ENCODE data around the gene DIP2A.

DNA sequence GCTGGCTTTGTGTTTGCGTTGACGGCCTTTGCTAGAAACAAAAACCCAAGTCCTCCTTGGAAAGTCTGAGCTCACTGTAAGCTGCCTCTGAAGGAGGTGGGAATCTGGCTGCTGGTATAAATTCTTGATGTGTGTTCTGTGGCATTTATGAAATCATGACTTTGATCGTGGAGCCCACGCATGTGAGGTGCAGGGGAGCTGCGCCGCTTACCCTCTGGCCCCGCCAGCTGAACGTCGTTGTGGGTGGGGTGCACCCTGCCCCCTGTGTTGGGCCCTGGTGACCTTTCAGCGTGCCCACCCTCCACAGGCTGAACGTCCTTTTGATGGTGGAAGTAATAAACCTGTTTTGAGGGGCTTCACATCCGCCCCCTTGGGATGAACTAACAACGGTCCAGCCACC lies 21.2 kb upstream of the DIP2A start:
- TF ChIP-seq POLR2A (IDR thresholded peaks at IDR 0.05; ENCODE audit: extremely low read depth, insufficient read length): no peak
- TF ChIP-seq, protein P1, sequence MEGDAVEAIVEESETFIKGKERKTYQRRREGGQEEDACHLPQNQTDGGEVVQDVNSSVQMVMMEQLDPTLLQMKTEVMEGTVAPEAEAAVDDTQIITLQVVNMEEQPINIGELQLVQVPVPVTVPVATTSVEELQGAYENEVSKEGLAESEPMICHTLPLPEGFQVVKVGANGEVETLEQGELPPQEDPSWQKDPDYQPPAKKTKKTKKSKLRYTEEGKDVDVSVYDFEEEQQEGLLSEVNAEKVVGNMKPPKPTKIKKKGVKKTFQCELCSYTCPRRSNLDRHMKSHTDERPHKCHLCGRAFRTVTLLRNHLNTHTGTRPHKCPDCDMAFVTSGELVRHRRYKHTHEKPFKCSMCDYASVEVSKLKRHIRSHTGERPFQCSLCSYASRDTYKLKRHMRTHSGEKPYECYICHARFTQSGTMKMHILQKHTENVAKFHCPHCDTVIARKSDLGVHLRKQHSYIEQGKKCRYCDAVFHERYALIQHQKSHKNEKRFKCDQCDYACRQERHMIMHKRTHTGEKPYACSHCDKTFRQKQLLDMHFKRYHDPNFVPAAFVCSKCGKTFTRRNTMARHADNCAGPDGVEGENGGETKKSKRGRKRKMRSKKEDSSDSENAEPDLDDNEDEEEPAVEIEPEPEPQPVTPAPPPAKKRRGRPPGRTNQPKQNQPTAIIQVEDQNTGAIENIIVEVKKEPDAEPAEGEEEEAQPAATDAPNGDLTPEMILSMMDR (IDR thresholded peaks at IDR 0.05; ENCODE audit: low read depth, low read length): no peak

Data from NB4 (cell line).